ENCODE measurements around the gene CAT. TPM values are rescaled to one million over a fixed set of nuclear protein-coding genes. Genes with fewer than 3 reads are reported as not detected.
"Not testable (repeated sequence)": the region's sequence is repeated elsewhere in the genome, so short reads cannot be mapped to it uniquely, and the experiment has no call there.

The CAT gene
- total RNA-seq, 4 donors from 2014 or later: 72.8 to 163 (median 84.4) TPM

DNA sequence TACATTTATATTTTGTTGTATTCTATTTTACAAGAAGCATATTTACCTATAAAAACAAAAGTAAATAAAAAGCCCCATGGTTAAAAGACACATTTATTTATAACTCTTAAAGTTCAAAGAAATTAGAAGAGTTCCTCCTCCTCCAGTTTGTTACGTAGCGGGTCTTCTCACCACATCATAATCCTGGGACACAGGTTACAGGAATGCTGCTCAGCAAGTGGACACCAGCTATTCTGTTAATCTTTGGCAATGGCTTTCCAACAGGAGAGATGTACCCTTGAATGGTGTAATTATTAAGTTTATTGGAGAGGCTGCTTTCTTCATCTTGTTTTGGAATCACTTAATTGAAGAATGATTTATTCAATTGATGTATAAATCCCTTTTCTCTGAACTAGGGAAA lies 19.6 kb upstream of the CAT start:
- WGBS: 96% methylated on average over 2 of the region's 2 CpGs
- Histone ChIP-seq H3K4me3 (no peak overlapping the region), H3K27me3 (no peaks in the 10 kb centered on the region), H3K9me3 (no peaks in the 10 kb centered on the region), H3K27ac (replicated peaks in 1 of 4) (no peak overlapping the region), H3K4me1 (peaks cover 0 to 5% (median 2%) of the 10 kb centered on the region in 4 donors), H3K36me3 (no peaks in the 10 kb centered on the region)
- DNase-seq (ENCODE audit: extremely low spot score): no peak
- intact Hi-C loops (cut with DNase I): no loop called here
- no peak for TF ChIP-seq EP300 (IDR thresholded peaks at IDR 0.05)
- TF ChIP-seq POLR2A (IDR thresholded peaks at IDR 0.05; ENCODE audit: low read depth): no peak

DNA sequence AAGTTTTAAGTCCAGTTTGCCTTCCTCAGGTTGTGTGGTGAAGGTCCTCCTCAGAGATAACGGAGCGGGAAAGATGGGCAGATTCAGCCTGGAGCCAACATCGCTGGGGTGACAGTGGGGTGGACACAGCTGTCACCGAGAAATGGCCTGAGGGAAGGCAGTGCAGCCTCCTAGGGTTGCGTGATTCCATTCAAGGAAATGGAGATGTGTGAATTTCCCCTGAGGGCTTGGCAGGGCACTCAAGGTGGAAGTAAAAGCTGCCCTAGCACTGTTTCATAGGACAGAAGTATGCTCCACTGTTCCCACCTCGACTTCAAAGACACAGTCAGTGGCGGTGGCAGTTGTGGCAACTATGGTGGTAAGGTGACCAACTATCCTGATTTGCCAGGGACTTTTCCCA lies 15.4 kb upstream of the CAT start:
- Histone ChIP-seq H3K4me3 (no peak overlapping the region), H3K9me3 (no peaks in the 10 kb centered on the region), H3K27ac (replicated peaks in 1 of 4) (no peak overlapping the region), H3K27me3 (no peaks in the 10 kb centered on the region), H3K4me1 (peaks cover 0 to 5% (median 2%) of the 10 kb centered on the region in 4 donors), H3K36me3 (no peaks in the 10 kb centered on the region)
- WGBS: 94% methylated on average over 7 of the region's 7 CpGs
- intact Hi-C loops (cut with DNase I): no loop called here
- TF ChIP-seq POLR2AphosphoS5 (IDR thresholded peaks at IDR 0.05) (no peak), POLR2A (IDR thresholded peaks at IDR 0.05; ENCODE audit: low read depth) (no peak), EP300 (IDR thresholded peaks at IDR 0.05) (no peak)
- TF ChIP-seq, protein P1, sequence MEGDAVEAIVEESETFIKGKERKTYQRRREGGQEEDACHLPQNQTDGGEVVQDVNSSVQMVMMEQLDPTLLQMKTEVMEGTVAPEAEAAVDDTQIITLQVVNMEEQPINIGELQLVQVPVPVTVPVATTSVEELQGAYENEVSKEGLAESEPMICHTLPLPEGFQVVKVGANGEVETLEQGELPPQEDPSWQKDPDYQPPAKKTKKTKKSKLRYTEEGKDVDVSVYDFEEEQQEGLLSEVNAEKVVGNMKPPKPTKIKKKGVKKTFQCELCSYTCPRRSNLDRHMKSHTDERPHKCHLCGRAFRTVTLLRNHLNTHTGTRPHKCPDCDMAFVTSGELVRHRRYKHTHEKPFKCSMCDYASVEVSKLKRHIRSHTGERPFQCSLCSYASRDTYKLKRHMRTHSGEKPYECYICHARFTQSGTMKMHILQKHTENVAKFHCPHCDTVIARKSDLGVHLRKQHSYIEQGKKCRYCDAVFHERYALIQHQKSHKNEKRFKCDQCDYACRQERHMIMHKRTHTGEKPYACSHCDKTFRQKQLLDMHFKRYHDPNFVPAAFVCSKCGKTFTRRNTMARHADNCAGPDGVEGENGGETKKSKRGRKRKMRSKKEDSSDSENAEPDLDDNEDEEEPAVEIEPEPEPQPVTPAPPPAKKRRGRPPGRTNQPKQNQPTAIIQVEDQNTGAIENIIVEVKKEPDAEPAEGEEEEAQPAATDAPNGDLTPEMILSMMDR (IDR thresholded peaks at IDR 0.05): no peak
- no peak for DNase-seq (ENCODE audit: extremely low spot score)

DNA sequence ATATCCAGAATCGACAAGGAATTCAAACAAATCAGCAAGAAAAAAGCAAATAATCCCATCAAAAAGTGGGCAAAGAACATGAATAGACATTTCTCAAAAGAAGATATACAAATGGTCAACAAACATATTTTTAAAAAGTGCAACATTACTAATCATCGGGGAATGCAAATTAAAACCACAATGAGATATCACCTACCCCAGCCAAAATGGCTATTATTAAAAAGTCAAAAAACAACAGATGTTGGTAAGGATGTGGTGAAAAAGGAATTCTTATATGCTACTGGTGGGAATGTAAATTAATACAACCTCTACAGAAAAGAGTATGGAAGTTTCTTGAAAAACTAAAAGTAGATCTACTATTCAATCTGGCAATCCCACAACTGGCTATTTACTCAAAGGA lies 13.9 kb upstream of the CAT start:
- intact Hi-C loops (cut with DNase I); H3K27me3 ChIP-seq: not testable (repeated sequence)
- WGBS: 54% methylated on average over 2 of the region's 2 CpGs

DNA sequence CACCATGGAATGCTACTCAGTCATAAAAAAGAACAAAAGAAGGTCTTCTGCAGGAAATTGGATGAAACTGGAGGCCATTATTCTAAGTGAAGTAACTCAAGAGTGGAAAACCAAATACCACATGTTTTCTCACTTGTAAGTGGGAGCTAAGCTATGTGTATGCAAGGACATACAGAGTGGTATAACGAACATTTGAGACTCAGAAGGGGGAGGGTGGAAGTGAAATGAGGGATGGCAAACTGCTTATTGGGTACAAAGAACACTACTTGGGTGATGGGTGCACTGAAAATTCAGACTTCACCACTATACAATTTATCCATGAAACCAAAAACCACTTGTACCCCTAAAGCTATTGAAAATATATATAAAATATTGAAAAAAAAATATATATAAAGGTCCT lies 13.4 kb upstream of the CAT start:
- H3K27me3 ChIP-seq: no peaks in the 10 kb centered on the region
- no peak overlapping the region for H3K4me3 ChIP-seq
- WGBS: 79% methylated on average over 1 of the region's 1 CpG
- H3K9me3 ChIP-seq: no peaks in the 10 kb centered on the region
- TF ChIP-seq, protein P1 (IDR thresholded peaks at IDR 0.05): no peak
- no peak for TF ChIP-seq POLR2A (IDR thresholded peaks at IDR 0.05; ENCODE audit: low read depth)
- TF ChIP-seq EP300 (IDR thresholded peaks at IDR 0.05): no peak
- TF ChIP-seq POLR2AphosphoS5 (IDR thresholded peaks at IDR 0.05): no peak
- H3K4me1 ChIP-seq: peaks cover 0 to 5% (median 2%) of the 10 kb centered on the region in 4 donors
- intact Hi-C loops (cut with DNase I): no loop called here
- no peak overlapping the region for H3K27ac ChIP-seq (replicated peaks in 1 of 4)
- no peaks in the 10 kb centered on the region for H3K36me3 ChIP-seq
- no peak for DNase-seq (ENCODE audit: extremely low spot score)

More for the DNA sequence above, 13.9 kb upstream of the CAT start:
- not testable (repeated sequence) for H3K36me3 ChIP-seq; H3K4me1 ChIP-seq; DNase-seq (ENCODE audit: extremely low spot score); H3K9me3 ChIP-seq; H3K27ac ChIP-seq (replicated peaks in 1 of 4); H3K4me3 ChIP-seq

DNA sequence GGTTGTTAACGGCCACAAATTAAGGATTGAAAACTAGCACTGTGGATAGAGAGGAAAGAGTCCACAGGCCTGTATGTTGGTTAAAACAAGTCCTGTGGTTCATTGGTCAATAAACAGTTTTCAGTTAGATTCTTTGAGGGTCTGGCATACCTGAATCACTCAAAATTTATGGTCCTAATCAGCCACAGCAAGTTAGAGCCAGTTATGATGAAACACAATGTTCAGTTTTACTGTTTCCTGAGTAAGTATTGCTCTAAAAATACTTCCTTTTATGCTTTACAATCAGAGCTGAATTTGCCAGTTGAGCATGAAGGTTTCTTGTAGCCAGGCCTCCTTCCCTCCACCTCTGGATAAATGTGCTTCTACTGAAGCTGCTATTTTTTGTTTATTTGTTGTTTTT lies 12.9 kb upstream of the CAT start:
- Histone ChIP-seq H3K4me3 (no peak overlapping the region), H3K27ac (replicated peaks in 1 of 4) (no peak overlapping the region), H3K36me3 (no peaks in the 10 kb centered on the region), H3K27me3 (no peaks in the 10 kb centered on the region), H3K9me3 (no peaks in the 10 kb centered on the region), H3K4me1 (peaks cover 0 to 5% (median 2%) of the 10 kb centered on the region in 4 donors)
- DNase-seq (ENCODE audit: extremely low spot score): no peak
- intact Hi-C loops (cut with DNase I): no loop called here
- TF ChIP-seq POLR2A (IDR thresholded peaks at IDR 0.05; ENCODE audit: low read depth): no peak
- TF ChIP-seq EP300 (IDR thresholded peaks at IDR 0.05): no peak
- TF ChIP-seq POLR2AphosphoS5 (IDR thresholded peaks at IDR 0.05): no peak
- TF ChIP-seq, protein P1 (IDR thresholded peaks at IDR 0.05): no peak
- 0% methylated on average over 1 of the region's 1 CpG for WGBS

GRCh38 chr11:34426766-34427185 lies 12.0 kb upstream of the CAT start:
- intact Hi-C loops (cut with DNase I): no loop called here
- Histone ChIP-seq H3K9me3 (no peaks in the 10 kb centered on the region), H3K27me3 (no peaks in the 10 kb centered on the region), H3K4me3 (no peak overlapping the region), H3K27ac (replicated peaks in 1 of 4) (no peak overlapping the region), H3K4me1 (peaks cover 0 to 5% (median 2%) of the 10 kb centered on the region in 4 donors), H3K36me3 (no peaks in the 10 kb centered on the region)
- WGBS: 23% methylated on average over 3 of the region's 3 CpGs
- DNase-seq (ENCODE audit: extremely low spot score): no peak
- TF ChIP-seq EP300 (IDR thresholded peaks at IDR 0.05) (no peak), POLR2A (IDR thresholded peaks at IDR 0.05; ENCODE audit: low read depth) (no peak), POLR2AphosphoS5 (IDR thresholded peaks at IDR 0.05) (no peak)
- TF ChIP-seq, protein P1 (IDR thresholded peaks at IDR 0.05): no peak
